Cardiac atrium fibroblast (primary cell): Measurements from ENCODE around the gene PRX. TPM values are rescaled to one million over a fixed set of nuclear protein-coding genes. Genes with fewer than 3 reads are reported as not detected.

Experiments
- total RNA-seq: library from RNA; depleted of rRNA; stranded (reverse); fragments of >200 nt; gene quantifications from 2 replicates; pipeline ENCODE4 v1.2.3, GENCODE V29; 2015

PRX gene
- total RNA-seq = 1.8 and 2.4 TPM in 2 replicates

DNA sequence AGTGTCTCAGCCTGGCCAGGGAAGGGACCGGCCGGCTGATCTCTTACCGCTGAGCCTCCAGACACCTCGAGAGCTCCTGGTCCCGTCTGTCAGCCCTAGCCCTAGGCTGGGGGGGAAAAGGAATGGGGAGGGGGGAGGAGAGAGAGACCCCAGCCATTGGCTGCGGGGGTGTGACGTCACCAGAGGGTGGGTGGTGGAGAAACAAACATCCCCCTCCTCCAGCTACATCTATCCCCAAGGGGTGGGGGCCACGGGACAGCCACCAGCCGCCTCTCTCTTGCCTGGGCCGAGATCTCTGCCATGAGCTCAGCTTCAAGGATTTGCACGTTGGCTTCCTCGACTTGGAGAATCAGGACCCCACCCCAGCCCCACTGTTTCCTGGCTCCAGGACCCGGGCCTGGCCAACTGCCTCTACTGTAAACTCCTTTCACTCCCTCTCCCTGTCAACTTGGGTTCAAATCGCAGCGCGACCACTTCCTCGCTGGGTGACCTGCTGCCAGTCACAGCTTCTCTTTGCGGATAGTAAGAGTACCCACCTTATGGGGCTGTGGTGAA lies at the start of gene PRX:
Gene PRX (minus strand): TSS at position 88 of the 555 bp plus-strand sequence. CDS start 5,446 bp downstream, outside the sequence.

GRCh38 chr19:40444000-40444824 lies 31.0 kb upstream of the PRX start, which contains the start of gene SERTAD3:
Gene SERTAD3, minus strand, starts transcription at chr19:40444335. Its CDS starts 2,255 bp downstream, at chr19:40442080.

DNA sequence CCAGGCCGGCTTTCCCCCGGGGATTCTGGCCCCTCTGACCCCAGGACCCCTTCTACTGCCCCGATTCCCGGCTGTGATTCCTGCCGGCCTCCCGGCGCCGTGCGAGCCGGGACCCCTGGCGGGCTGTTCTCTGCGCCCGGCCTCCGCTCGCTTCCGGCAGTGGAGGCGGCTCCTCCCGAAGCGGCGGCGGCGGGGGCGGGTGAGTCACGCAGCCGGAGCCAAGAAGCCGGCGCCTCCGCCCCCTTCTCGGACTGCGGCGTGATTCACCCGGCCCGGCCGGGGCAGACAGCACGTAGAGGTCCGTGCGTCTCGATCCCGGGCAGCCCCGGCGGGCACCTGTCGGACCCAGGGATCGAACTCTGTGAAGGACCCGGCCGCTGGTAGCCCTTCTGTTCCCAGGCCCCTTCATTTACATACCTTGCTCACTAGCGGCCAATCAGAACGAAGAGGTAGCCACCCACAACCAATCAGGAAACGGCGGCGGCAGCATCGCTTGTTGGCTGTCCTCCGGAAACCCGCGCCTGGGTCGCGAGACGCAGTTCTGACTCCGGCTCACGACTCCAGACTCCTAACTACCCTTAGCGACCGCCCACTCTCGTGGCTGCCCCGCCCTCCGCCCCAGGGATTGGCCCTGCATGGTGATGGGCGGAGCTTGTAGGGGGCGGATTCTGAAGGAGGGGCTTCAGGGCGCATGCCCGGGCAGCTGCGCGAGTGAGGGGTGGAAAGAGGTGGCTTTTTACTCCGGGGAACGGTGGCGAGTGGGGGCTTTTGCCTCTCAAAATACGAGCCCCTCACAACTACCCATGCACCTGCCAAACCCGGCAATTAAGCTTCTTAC lies 12.5 kb upstream of the PRX start, which contains the start of gene SERTAD1:
Gene SERTAD1 (minus strand): TSS at position 543 of the 838 bp plus-strand sequence. CDS start 2,446 bp downstream, outside the sequence.

GRCh38 chr19:40390084-40390742 lies 23.0 kb downstream of the PRX start, which contains the start of gene HIPK4:
Gene HIPK4, minus strand, starts transcription at chr19:40390181. Its CDS starts 279 bp downstream, at chr19:40389902.

DNA sequence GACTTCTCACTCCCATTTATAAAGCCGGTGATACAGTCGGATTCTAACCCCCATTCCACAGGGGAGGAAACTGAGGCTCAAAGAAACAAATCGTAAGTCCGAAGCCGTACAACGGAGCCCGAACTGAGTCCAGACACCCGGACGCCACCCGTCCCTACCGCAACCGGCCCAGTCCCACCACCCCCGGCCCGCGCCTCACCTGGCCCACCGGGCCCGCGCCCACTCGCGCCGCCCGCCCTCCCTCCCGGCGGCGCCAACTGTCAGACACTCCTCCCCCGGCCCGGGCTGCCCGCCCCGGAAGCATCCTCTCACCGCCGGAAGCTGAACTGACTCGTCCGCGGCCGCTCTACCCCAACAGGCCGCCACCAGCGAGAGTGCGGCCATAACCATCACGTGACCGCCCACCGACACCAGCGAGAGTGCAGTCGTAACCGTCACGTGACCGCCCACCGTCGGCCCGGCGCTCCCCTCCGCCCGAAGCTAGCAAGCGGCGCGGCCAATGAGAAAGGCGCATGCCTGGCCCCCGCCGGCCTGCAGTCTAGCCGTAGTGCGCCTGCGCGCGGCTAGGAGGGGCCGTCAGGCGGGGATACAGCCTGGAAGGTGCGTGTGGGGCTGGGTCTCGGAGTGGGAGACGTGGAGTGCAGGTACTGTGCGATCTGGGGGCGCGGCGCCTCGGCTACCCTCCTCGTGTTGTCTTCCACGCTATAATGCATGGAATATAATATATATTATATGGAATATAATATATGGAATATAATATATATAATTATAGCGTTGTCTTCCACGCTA lies 64.9 kb downstream of the PRX start, which contains the start of the genes C19orf47 and PLD3:
Gene C19orf47 (minus strand): TSS at position 273 of the 789 bp plus-strand sequence. CDS start 6,540 bp downstream, outside the sequence.
Gene PLD3 (plus strand): TSS at position 571 of the 789 bp plus-strand sequence. CDS start 17,789 bp downstream, outside the sequence.

Other genes starting within 250 kb of the PRX start
- 8.8 and 10.2 TPM in 2 replicates for gene MAP3K10, start 222.0 kb downstream of the PRX start, total RNA-seq
- gene TTC9B, start 195.0 kb downstream of the PRX start, total RNA-seq = not detected in 2 replicates
- gene CCNP, start 186.7 kb downstream of the PRX start, total RNA-seq = not detected in 2 replicates
- gene AKT2, start 128.0 kb downstream of the PRX start, total RNA-seq = 69.5 and 79.5 TPM in 2 replicates
- gene C19orf47, start 65.0 kb downstream of the PRX start, total RNA-seq = 12.0 and 12.3 TPM in 2 replicates
- gene PLD3, start 64.7 kb downstream of the PRX start, total RNA-seq = 374 and 448 TPM in 2 replicates
- not detected in 2 replicates for gene HIPK4, start 23.2 kb downstream of the PRX start, total RNA-seq
- 16.8 and 22.9 TPM in 2 replicates for gene SERTAD1, start 12.6 kb upstream of the PRX start, total RNA-seq
- gene SERTAD3, start 31.0 kb upstream of the PRX start, total RNA-seq = 23.3 and 27.8 TPM in 2 replicates
- 118 and 131 TPM in 2 replicates for gene BLVRB, start 52.4 kb upstream of the PRX start, total RNA-seq
- gene SPTBN4, start 53.6 kb upstream of the PRX start, total RNA-seq = 0.90 and 3.2 TPM in 2 replicates
- gene SHKBP1, start 163.5 kb upstream of the PRX start, total RNA-seq = 56.2 and 72.0 TPM in 2 replicates
- 45.9 and 59.1 TPM in 2 replicates for gene LTBP4, start 188.0 kb upstream of the PRX start, total RNA-seq